Ovary (tissue), 3 donors: ENCODE data around the gene JHY.

Experiments used
- EP300 ChIP-seq: sonication (generic); formaldehyde crosslinking; IDR thresholded peaks from one replicate; pipeline ENCODE4 v1.6.1; 2017; ENCODE audit warnings: antibody characterized with exemption
- TF ChIP-seq, protein P1 (sequence below), 3 donors: fragments of 450-650 bp in 2 of 3; fragments of 200-600 bp in 1 of 3; IDR thresholded peaks; one replicate each; pipeline versions ENCODE4 v1.5.1 to v1.8.0; 2016 to 2022; ENCODE audit warnings: antibody characterized with exemption in 3 of 3, mild to moderate bottlenecking in 1 of 3
- donor health status: DM: no; HTN: no; CAD: no.

GRCh38 chr11:122923302-122923701, 40.7 kb downstream of the JHY start:
- TF ChIP-seq, protein P1, sequence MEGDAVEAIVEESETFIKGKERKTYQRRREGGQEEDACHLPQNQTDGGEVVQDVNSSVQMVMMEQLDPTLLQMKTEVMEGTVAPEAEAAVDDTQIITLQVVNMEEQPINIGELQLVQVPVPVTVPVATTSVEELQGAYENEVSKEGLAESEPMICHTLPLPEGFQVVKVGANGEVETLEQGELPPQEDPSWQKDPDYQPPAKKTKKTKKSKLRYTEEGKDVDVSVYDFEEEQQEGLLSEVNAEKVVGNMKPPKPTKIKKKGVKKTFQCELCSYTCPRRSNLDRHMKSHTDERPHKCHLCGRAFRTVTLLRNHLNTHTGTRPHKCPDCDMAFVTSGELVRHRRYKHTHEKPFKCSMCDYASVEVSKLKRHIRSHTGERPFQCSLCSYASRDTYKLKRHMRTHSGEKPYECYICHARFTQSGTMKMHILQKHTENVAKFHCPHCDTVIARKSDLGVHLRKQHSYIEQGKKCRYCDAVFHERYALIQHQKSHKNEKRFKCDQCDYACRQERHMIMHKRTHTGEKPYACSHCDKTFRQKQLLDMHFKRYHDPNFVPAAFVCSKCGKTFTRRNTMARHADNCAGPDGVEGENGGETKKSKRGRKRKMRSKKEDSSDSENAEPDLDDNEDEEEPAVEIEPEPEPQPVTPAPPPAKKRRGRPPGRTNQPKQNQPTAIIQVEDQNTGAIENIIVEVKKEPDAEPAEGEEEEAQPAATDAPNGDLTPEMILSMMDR (IDR thresholded peaks at IDR 0.05), result no peak
- TF ChIP-seq EP300, result no peak
